Stimulated activated CD4-positive, alpha-beta T cell treated with anti-CD3 and anti-CD28 coated beads, Interleukin-4, amount 100 ng/mL, for 48 hours (primary cell): ENCODE measurements around the gene RRP1.

Source experiments
- DNase-seq, 2 donors: peaks; one replicate each; pipeline ENCODE4 v3.0.0-alpha.2; 2020; ENCODE audit warnings: low read depth in 2 of 2

The RRP1 gene

GRCh38 chr21:43758811-43759210 lies 30.6 kb upstream of the RRP1 start:
- no peak for DNase-seq

GRCh38 chr21:43759651-43760050 lies 29.7 kb upstream of the RRP1 start:
- no peak for DNase-seq

DNA sequence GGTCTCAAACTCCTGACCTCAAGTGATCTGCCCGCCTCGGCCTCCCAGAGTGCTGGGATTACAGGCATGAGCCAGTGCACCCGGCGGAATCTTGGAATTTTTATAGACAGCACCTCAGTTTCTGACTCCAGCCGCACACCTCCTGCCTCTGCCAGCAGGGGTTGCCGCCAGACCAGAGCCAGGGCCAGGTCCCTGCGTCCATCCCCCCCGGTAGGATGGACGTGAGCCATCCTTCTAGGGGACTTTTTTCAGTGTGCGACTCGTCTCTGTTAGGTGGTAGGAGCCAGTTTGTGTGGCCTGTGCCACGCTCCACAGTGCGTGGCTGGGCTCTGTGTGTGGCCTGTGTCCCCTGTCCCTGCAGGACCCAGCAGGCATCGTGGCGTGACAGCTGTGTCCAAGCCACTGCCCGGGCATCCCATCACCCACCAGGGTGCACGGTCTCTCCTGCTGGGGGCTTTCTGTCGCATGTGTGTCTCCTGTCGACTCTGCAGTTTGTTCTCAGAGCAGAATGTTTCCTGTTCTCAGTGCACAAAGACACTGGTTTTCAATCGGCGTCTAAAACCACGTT lies 28.9 kb upstream of the RRP1 start:
- no peak for DNase-seq

DNA sequence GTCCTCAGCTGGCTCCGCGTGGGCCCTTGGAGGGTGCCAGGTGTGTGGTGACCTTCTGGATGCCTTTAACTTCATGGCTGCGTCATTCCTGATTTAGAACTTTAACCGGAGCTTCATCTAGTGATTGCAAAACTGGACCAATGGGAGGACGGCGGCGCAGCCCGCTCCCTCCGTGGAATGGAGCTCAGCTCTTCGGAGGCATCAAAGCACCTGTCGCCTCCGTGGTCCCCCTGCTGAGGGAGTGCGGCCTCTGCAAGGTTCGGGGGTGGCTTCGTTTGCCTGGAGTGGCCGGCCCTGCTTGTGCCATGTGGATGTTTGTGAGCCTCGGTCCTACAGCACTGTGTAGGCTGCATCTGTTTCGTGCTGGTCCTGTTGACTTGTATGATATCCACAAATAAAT lies 27.5 kb upstream of the RRP1 start:
- DNase-seq = no peak

- DNase-seq = no peak
Measured at GRCh38 chr21:43762303-43763128, 26.9 kb upstream of the RRP1 start.

DNA sequence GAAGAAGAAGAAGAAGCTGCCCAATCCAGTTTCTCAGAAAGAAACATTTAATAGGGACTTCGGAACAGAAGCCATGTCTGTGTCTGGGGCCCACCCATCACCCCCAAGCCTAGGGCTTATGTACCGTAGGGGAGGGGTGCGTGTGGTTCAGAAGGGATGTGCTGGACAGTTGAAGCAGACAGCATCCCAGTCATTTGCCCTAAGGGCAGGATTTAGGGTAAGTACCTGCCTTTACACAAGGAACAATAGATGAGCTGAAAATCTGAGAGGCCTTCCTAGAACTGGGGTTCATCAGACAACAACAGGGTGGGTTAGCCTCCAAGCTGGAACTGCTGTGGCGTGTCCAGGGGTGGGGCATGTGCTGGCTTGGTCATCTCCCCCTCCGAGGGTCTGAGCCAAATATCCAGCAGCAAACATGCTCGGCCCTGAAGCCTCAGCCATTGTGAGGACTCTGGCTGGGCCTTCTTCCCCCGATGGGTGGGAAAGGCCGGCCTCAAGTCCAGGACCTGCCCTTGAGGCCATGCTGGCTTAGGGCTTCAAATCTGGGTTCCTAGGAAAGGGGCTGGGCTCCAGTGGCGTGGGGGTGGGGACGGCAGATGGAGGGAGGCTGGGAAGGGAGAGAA lies 25.4 kb upstream of the RRP1 start:
- no peak for DNase-seq

DNA sequence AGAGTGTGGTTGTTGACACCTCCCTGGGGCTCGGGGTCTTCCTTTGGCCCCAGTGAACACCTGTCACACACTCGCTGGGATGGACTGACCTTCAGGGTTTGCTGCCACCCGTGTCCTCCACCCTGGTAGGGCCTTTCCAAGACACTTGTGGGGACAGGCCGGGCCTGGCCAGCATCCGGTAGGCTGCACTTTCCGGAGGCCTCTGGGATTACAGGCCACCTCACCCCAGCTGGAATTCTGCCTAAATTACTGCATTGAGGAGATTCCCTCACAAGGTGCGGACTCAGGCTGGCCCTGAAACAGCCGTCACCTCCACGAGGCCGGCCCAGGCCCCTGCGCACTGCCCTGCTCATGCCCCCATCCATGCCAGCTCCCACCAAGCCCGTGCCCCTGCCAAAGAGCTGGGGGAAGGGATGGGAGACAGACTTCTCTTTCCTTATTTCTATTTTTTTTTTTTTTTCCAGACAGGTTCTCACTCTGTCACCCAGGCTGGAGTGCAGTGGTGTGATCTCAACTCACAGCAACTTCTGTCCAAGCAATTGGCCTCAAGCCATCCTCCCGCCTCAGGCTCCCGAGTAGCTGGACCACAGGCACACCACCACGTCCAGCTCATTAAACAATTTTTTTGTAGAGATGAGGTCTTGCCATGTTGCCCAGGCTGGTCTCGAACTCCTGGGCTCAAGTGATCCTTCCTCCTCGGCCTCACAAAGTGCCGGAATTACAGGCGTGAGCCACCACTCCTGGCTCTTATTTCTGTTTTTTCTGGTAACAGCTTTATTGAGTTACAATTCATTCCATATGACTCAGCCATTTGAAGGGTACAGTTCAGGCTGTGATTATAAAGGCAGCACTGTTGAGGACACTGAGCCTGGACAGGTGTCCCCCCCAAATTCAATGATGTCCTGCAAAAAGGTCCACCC lies 24.5 kb upstream of the RRP1 start:
- no peak for DNase-seq

DNA sequence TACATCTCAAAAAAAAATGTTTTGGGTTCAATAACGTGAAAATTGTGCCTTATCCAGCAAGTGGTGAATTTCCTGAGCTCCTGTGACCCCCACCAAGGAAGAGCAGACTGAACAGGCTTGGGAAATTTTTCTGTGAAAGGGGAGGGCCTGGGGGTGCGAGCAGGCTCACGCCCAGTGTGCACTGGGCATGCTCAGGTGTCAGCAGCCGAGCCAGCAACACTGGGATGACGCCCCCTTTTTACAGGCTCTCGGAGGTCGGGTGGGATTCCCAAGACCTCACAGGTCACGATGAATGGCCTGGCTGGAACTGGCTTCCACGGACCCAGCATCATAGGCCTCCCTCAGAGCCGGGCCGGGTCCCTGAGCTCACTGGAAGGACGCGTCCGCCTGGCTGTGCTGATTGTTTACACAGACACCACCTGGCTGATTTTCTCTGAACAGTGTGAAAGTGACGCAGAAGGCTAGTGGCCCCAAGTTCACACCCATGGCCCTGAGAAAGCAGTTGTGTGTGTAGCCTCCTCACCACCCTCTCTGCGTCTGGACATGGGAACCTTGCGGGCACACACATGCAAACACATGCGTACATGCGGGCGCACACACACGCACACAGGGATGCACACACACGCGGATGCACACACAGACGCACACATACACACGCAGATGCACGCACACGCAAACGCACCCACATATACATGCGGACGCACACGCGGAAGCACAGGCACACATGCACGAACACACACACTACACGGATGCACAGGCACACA lies 22.5 kb upstream of the RRP1 start:
- no peak for DNase-seq

GRCh38 chr21:43767498-43767983 lies 21.8 kb upstream of the RRP1 start:
- DNase-seq = no peak

- no peak for DNase-seq
Measured at GRCh38 chr21:43767984-43768867, 21.2 kb upstream of the RRP1 start.

DNA sequence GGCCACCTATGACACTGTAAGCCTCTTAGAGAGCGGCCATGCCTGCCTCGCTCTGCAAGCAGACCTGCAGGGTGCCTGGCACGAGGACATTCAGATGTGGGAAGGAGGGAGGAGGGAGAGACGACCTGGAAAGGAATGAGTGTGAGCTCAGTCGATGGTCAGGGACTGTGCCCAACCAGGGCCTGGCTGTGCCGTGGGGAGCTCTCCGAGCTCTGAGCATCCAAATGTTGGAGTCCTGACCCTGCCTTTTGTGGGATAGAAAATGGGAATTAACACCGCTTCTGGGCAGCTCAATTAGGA lies 20.6 kb upstream of the RRP1 start:
- DNase-seq = no peak

DNA sequence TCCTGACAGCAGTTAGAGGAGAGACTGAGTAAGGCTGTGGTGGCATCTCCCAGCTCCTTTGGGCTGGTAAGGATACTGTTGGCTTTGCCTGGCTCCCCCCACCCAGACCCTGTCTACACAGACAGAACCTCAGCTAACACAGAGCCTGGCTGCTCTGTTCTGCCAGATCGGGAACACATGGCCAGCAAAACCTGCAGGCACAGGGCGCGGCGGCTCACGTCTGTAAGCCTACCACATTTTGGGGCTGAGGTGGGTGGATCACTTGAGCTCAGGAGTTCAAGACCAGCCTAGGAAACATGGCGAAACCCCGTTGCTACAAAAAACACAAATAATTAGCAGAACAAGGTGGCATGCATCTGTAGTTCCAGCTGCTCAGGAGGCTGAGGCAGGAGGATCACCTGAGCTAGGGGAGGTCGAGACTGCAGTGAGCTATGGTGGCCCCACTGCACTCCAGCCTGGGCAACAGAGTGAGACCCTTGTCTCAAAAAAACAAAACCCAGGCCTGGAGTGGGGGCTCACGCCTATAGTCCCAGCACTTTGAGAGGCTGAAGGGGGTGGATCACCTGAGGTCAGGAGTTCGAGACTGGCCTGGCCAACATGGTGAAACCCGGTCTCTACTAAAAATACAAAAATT lies 19.9 kb upstream of the RRP1 start:
- DNase-seq = no peak

DNA sequence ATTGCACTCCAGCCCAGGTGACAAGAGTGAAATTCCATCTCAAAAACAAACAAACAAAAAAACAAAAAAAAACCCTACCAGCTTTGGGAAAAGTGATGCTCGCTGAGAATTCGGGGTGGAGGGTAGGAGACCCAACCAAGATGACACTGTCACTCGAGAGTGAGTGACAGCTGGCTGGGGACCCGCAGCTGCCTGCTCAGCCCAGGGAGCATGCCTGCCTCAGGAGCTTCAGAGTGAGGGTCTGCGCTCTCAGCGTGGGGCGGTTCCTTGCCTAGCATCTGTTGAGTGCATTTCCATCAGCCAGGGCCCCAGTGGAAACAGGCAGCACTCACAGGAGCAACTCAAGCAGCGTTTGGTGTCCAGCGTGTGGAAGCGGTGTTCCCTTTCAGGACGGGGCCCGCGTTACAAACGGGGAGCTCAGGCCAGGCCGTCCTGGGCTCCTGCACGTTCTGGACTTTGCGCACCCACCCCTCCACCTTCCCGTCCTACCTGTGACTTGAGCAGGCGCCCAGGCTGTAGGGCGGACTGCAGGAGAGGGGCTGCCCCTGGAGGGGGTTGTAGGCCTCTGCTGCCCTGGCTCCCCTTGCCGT lies 19.2 kb upstream of the RRP1 start:
- no peak for DNase-seq

DNA sequence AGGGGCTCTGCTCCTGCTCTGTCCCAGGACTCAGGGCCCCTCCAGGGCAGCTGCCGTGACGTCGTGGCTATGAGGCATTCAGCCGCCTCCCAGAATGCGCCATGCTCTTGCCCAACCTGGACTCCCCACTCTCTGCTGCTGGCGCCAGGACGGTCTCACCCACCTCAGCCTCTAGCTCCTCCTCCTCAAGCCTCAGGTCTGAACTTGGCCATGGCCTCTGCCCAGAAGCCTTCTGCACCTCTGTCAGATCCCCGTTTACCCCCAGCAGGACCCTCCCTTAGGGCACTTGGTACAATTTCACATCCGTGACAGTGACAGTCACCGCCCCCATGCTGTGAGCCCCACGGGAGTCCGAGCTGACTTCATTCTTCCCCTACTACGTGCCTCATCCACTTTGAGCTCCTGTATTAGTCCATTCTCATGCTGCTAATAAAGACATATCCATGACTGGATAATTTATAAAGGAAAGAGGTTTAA lies 18.1 kb upstream of the RRP1 start:
- no peak for DNase-seq

- DNase-seq = no peak
Measured at GRCh38 chr21:43771698-43772424, 17.5 kb upstream of the RRP1 start.

DNA sequence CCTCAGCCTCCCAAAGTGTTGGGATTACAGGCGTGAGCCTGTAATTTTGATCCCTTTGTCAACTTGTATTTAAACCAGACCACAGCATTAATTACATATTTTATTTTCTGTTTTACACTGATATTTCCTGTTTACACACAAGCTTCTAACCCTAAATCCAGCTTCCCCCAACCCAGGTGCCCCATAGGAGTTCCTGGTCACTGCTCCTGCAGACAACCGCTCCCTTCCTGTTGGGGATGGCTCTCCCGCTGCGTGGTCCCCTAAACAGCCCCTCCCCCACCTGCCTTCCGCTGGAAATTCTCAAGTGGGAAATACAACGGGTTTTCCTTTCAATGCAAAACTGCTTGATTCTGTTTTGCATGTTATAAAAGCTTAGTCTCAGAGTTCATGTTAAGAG lies 17.0 kb upstream of the RRP1 start:
- DNase-seq = no peak

- DNase-seq = no peak
Measured at GRCh38 chr21:43774163-43774562, 15.2 kb upstream of the RRP1 start.

DNA sequence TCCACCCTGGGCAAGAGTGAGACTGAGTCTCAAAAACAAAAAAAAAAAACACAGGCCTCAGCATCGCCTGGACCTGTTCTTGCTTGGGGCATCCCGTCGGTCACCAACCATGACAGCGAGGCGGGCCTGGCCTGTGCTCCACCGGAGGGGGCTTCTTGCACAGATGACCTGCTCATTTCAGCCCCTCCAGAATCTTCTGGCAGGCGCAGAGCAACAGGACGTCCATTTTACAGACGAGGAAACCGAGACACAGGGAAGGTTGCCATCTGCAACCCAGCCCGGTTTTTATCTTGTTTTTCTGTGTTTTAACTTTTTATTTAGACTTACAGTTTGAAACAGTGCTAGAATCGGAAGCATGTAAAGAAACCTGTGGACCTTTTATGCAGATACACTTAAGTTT lies 14.2 kb upstream of the RRP1 start:
- no peak for DNase-seq
